Esophagus muscularis mucosa (tissue), 4 donors: ENCODE data around the gene RAG1. TPM values are rescaled to one million over a fixed set of nuclear protein-coding genes. Genes with fewer than 3 reads are reported as not detected.

Source experiments
- DNase-seq: peaks from one replicate; pipeline ENCODE4 v3.0.0-alpha.2; 2017; ENCODE audit errors: extremely low spot score
- H3K27ac ChIP-seq, 4 donors: fragments of 200-600 bp; sonication (generic); replicated peaks in 1 of 4; 1 replicate in 3 of 4; 2 replicates in 1 of 4; pipeline ENCODE4 v1.5.1; 2016 to 2019; ENCODE audit warnings: mild to moderate bottlenecking in 1 of 4
- H3K27me3 ChIP-seq, 4 donors: fragments of 200-600 bp; sonication (generic); one replicate each; pipeline versions ENCODE4 v1.5.1 to v1.6.0; 2016 to 2019
- H3K36me3 ChIP-seq, 4 donors: fragments of 200-600 bp; sonication (generic); one replicate each; pipeline ENCODE4 v1.5.1; 2016 to 2019
- H3K4me1 ChIP-seq, 4 donors: fragments of 200-600 bp; sonication (generic); one replicate each; pipeline ENCODE4 v1.5.1; 2016 to 2019
- H3K4me3 ChIP-seq, 4 donors: fragments of 200-600 bp; sonication (generic); 1 replicate in 2 of 4; 2 replicates in 2 of 4; pipeline ENCODE4 v1.5.1; 2016 to 2019; ENCODE audit warnings: mild to moderate bottlenecking in 4 of 4, moderate library complexity in 1 of 4
- H3K9me3 ChIP-seq, 4 donors: fragments of 200-600 bp; sonication (generic); 1 replicate in 3 of 4; 2 replicates in 1 of 4; pipeline ENCODE4 v1.5.1; 2016 to 2019
- CTCF ChIP-seq, 3 experiments: fragments of 200-600 bp in 2 of 3; fragments of 450-650 bp in 1 of 3; sonication (generic) in 2 of 3; IDR thresholded peaks; one replicate each; pipeline ENCODE4 v1.5.1; 2017 to 2019; ENCODE audit warnings: antibody characterized with exemption in 3 of 3, mild to moderate bottlenecking in 2 of 3, moderate library complexity in 1 of 3
- EP300 ChIP-seq: sonication (generic); formaldehyde crosslinking; IDR thresholded peaks from one replicate; pipeline ENCODE4 v1.6.1; 2017; ENCODE audit warnings: antibody characterized with exemption
- POLR2A ChIP-seq: fragments of 450-650 bp; IDR thresholded peaks from one replicate; pipeline ENCODE4 v1.6.1; 2017; ENCODE audit warnings: antibody characterized with exemption, moderate library complexity, mild to moderate bottlenecking, low read depth
- POLR2AphosphoS5 ChIP-seq, 2 donors: sonication (generic); formaldehyde crosslinking; IDR thresholded peaks; one replicate each; pipeline ENCODE4 v1.6.1; 2017; ENCODE audit warnings: antibody characterized with exemption in 2 of 2
- WGBS: methylation state at CpG from one replicate; pipeline ENCODE4 v1.1.5; 2018; 5-methylcytosine and 5-hydroxymethylcytosine counted together
- intact Hi-C: fragments of 100-400 bp; cut with DNase I; formaldehyde crosslinking; loops from one replicate; pipeline ENCODE4 v1.15.1; 2023
- total RNA-seq, 4 donors: library from RNA; depleted of rRNA; stranded (reverse); fragments of >200 nt; gene quantifications; one replicate each; pipeline versions ENCODE4 v1.1.0 to v1.2.1, GENCODE V29; 2016

Gene RAG1
- total RNA-seq, 4 donors from 2014 or later, result 0.33 to 0.80 (median 0.56) TPM

GRCh38 chr11:36586543-36586942 is 18.7 kb downstream of the RAG1 start:
- H3K9me3 ChIP-seq, result no peaks in the 10 kb centered on the region
- no peak for TF ChIP-seq POLR2A
- TF ChIP-seq CTCF (IDR thresholded peaks at IDR 0.05), result no peak
- TF ChIP-seq POLR2AphosphoS5 (IDR thresholded peaks at IDR 0.05), result no peak
- no peak for TF ChIP-seq EP300
- intact Hi-C loops, result no loop called here

GRCh38 chr11:36588099-36588498 is 20.3 kb downstream of the RAG1 start:
- Histone ChIP-seq H3K4me1 (no peaks in the 10 kb centered on the region), H3K27ac (no peak overlapping the region), H3K4me3 (no peak overlapping the region), H3K9me3 (no peaks in the 10 kb centered on the region), H3K27me3 (peaks cover 0 to 11% (median 0%) of the 10 kb centered on the region in 4 donors), H3K36me3 (no peaks in the 10 kb centered on the region)
- no peak for DNase-seq
- TF ChIP-seq POLR2AphosphoS5 (IDR thresholded peaks at IDR 0.05) (no peak), EP300 (no peak), CTCF (IDR thresholded peaks at IDR 0.05) (no peak), POLR2A (no peak)
- intact Hi-C loops, result no loop called here
- WGBS, result 52% methylated on average over 1 of the region's 1 CpG

More at GRCh38 chr11:36586543-36586942, 18.7 kb downstream of the RAG1 start:
- no peaks in the 10 kb centered on the region for H3K36me3 ChIP-seq
- H3K4me3 ChIP-seq, result no peak overlapping the region
- no peaks in the 10 kb centered on the region for H3K4me1 ChIP-seq
- peaks cover 0 to 7% (median 0%) of the 10 kb centered on the region in 4 donors for H3K27me3 ChIP-seq
- no peak for DNase-seq
- no peak overlapping the region for H3K27ac ChIP-seq

- Histone ChIP-seq H3K4me3 (no peak overlapping the region), H3K9me3 (no peaks in the 10 kb centered on the region), H3K27me3 (peaks cover 0 to 11% (median 0%) of the 10 kb centered on the region in 4 donors), H3K4me1 (peaks cover 6 to 8% (median 6%) of the 10 kb centered on the region in 4 donors), H3K36me3 (no peaks in the 10 kb centered on the region), H3K27ac (no peak overlapping the region)
- TF ChIP-seq CTCF (IDR thresholded peaks at IDR 0.05) (no peak), POLR2AphosphoS5 (IDR thresholded peaks at IDR 0.05) (no peak), EP300 (no peak), POLR2A (no peak)
- intact Hi-C loops, result no loop called here
- WGBS, result 49% methylated on average over 4 of the region's 4 CpGs
- DNase-seq, result no peak
Observed at GRCh38 chr11:36590513-36590912, 22.7 kb downstream of the RAG1 start.

- no peaks in the 10 kb centered on the region for H3K36me3 ChIP-seq
- H3K27me3 ChIP-seq, result peaks cover 0 to 11% (median 0%) of the 10 kb centered on the region in 4 donors
- intact Hi-C loops, result no loop called here
- DNase-seq, result no peak
- TF ChIP-seq POLR2AphosphoS5 (IDR thresholded peaks at IDR 0.05), result no peak
- TF ChIP-seq CTCF (IDR thresholded peaks at IDR 0.05), result no peak
- no peak for TF ChIP-seq POLR2A
- TF ChIP-seq EP300, result no peak
- 38% methylated on average over 1 of the region's 1 CpG for WGBS
- H3K4me3 ChIP-seq, result no peak overlapping the region
- no peak overlapping the region for H3K27ac ChIP-seq
- H3K4me1 ChIP-seq, result peaks cover 9 to 11% (median 11%) of the 10 kb centered on the region in 4 donors
- H3K9me3 ChIP-seq, result no peaks in the 10 kb centered on the region
Observed at GRCh38 chr11:36591433-36591832, 23.6 kb downstream of the RAG1 start.
